A673 (cell line): ENCODE measurements around the gene MACROH2A1. TPM values are rescaled to one million over a fixed set of nuclear protein-coding genes. Genes with fewer than 3 reads are reported as not detected.

Source experiments
- BruUV-seq: library from RNA; stranded (reverse); fragments of 400-500 nt; replicated peaks from 2 replicates; lab custom pipeline; 2021; lab: Mats Ljungman, UMichigan
- CTCF ChIA-PET: fragments of 300-600 bp; sonication (Branson Sonifier 250); formaldehyde crosslinking; loops from one replicate; lab custom pipeline; 2022; ENCODE audit warnings: antibody characterized with exemption; lab: Charles Lee
- POLR2A ChIA-PET: fragments of 300-600 bp; sonication (Branson Sonifier 250); formaldehyde crosslinking; loops from one replicate; lab custom pipeline; 2022; ENCODE audit warnings: antibody characterized with exemption; ENCODE audit not compliant: low non-redundant PET; lab: Charles Lee
- DNase-seq: peaks from one replicate; pipeline ENCODE4 v3.0.0-alpha.2; 2015; ENCODE audit warnings: low spot score
- H3K27ac ChIP-seq: fragments of 200-600 bp; sonication (generic); 2 replicates; pipeline ENCODE4 v1.5.1; 2016; ENCODE audit warnings: mixed run types, low read depth, mild to moderate bottlenecking, mixed read lengths, antibody characterized with exemption, low read length; ENCODE audit not compliant: poor library complexity, severe bottlenecking
- H3K27me3 ChIP-seq: fragments of 200-600 bp; sonication (generic); replicated peaks from 2 replicates; pipeline ENCODE4 v1.6.1; 2017; ENCODE audit warnings: mixed run types, low read depth, mild to moderate bottlenecking, mixed read lengths, antibody characterized with exemption, low read length; ENCODE audit not compliant: insufficient read depth, poor library complexity
- H3K36me3 ChIP-seq: fragments of 200-600 bp; sonication (generic); 2 replicates; pipeline ENCODE4 v1.6.1; 2016; ENCODE audit warnings: mixed run types, mild to moderate bottlenecking, mixed read lengths, antibody characterized with exemption, low read length; ENCODE audit not compliant: insufficient read depth, poor library complexity, severe bottlenecking
- H3K4me1 ChIP-seq: fragments of 200-600 bp; sonication (generic); 2 replicates; pipeline ENCODE4 v1.6.1; 2017; ENCODE audit warnings: mixed run types, mild to moderate bottlenecking, mixed read lengths, antibody characterized with exemption, low read length; ENCODE audit not compliant: insufficient read depth, poor library complexity, severe bottlenecking
- H3K4me3 ChIP-seq: fragments of 200-600 bp; sonication (generic); 2 replicates; pipeline ENCODE4 v1.5.1; 2016; ENCODE audit warnings: low read depth, mixed run types, mild to moderate bottlenecking, mixed read lengths, low read length; ENCODE audit not compliant: poor library complexity, severe bottlenecking
- H3K9me3 ChIP-seq: fragments of 200-600 bp; sonication (generic); 2 replicates; pipeline ENCODE4 v1.6.1; 2016; ENCODE audit warnings: mixed run types, low read depth, mild to moderate bottlenecking, mixed read lengths, antibody characterized with exemption, low read length; ENCODE audit not compliant: poor library complexity, severe bottlenecking
- CTCF ChIP-seq: fragments of 300-800, 200-600 bp; sonication (generic); conservative IDR thresholded peaks from 2 replicates; pipeline ENCODE4 v1.5.1; 2017; ENCODE audit warnings: low read depth, mild to moderate bottlenecking, antibody characterized with exemption, low read length, moderate library complexity, mixed read lengths
- EZH2 ChIP-seq: fragments of 200-600 bp; sonication (generic); IDR thresholded peaks from 2 replicates; pipeline ENCODE4 v1.6.1; 2017; ENCODE audit warnings: borderline replicate concordance, low read depth, mild to moderate bottlenecking, mixed read lengths, antibody characterized with exemption, low read length; ENCODE audit not compliant: poor library complexity, severe bottlenecking
- intact Hi-C: fragments of 100-400 bp; cut with micrococcal nuclease; formaldehyde crosslinking; loops from one replicate; pipeline ENCODE4 v1.10.0; 2022; ENCODE audit not compliant: unreplicated experiment
- total RNA-seq: library from RNA; stranded (reverse); gene quantifications from 2 replicates; pipeline ENCODE4 v1.2.3, GENCODE V29; 2021

MACROH2A1 gene
- total RNA-seq, 1 experiment from 2014 or later, result 264 TPM

GRCh38 chr5:135391116-135391868 is 7.7 kb downstream of the MACROH2A1 start:
- TF ChIP-seq EZH2, result no peak
- TF ChIP-seq CTCF, result no peak
- no TSS peak for BruUV-seq
- DNase-seq, result no peak
- H3K27me3 ChIP-seq, result no peaks in the 10 kb centered on the region
- POLR2A ChIA-PET, result no interaction called here
- H3K9me3 ChIP-seq, result no peaks in the 10 kb centered on the region
- H3K4me3 ChIP-seq, result no peak overlapping the region
- H3K4me1 ChIP-seq, result peaks cover 9% of the 10 kb centered on the region
- CTCF ChIA-PET, result no interaction called here
- H3K27ac ChIP-seq, result no peak overlapping the region
- H3K36me3 ChIP-seq, result peaks cover 32% of the 10 kb centered on the region
- intact Hi-C loops, result no loop called here

DNA sequence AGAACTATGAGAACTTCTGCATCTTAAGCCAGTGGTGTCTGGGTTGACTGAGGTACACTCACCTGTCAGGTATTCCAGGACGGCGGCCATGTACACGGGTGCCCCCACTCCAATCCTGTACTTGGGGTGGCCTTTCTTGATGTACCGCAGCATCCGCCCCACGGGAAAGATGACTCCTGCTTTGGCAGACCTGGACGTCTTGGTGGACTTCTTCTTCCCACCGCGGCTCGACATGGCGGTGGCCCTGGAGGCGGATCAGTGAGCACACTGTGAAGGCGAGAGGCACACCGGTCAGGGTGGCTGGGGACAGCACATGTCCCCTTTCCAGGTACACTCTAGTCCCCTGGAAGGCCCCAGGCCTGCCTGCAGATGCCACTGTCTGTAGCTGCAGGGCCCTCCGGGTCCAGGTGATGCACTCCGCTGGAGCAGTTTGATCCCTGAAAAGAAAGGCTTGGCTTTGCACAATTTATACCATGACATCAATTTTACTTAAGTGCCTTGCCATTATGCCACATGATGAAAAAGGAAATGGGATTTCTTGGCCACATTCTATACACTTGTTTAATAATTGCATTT is 10.1 kb downstream of the MACROH2A1 start:
- BruUV-seq, result no TSS peak
- DNase-seq, result no peak
- Histone ChIP-seq H3K27ac (no peak overlapping the region), H3K36me3 (peaks cover 48% of the 10 kb centered on the region), H3K27me3 (no peaks in the 10 kb centered on the region), H3K4me3 (no peak overlapping the region), H3K9me3 (no peaks in the 10 kb centered on the region), H3K4me1 (no peaks in the 10 kb centered on the region)
- TF ChIP-seq EZH2 (no peak), CTCF (no peak)
- ChIA-PET CTCF (no interaction called here), POLR2A (no interaction called here)
- intact Hi-C loops, result no loop called here

- no peak overlapping the region for H3K4me3 ChIP-seq
- H3K27me3 ChIP-seq, result no peaks in the 10 kb centered on the region
- ChIA-PET CTCF (no interaction called here), POLR2A (no interaction called here)
- no peak overlapping the region for H3K27ac ChIP-seq
- H3K4me1 ChIP-seq, result no peaks in the 10 kb centered on the region
- no peaks in the 10 kb centered on the region for H3K9me3 ChIP-seq
- TF ChIP-seq EZH2, result no peak
- no peak for TF ChIP-seq CTCF
- intact Hi-C loops, result no loop called here
- no peak for DNase-seq
- H3K36me3 ChIP-seq, result peaks cover 55% of the 10 kb centered on the region
- BruUV-seq, result no TSS peak
These were observed 11.4 kb downstream of the MACROH2A1 start for GRCh38 chr5:135387629-135387960.
